Astrocyte (in vitro differentiated cells and primary cell): ENCODE results near the gene LRRN1.

Experiments
- EZH2 ChIP-seq: IDR thresholded peaks from 2 replicates; pipeline ENCODE4 v1.6.1; 2012; ENCODE audit warnings: mild to moderate bottlenecking, low read length, inconsistent platforms; ENCODE audit not compliant: insufficient read depth
- TF ChIP-seq, protein P1 (sequence below): IDR thresholded peaks from 2 replicates; pipeline ENCODE4 v1.5.1; 2011; ENCODE audit warnings: low read depth, mild to moderate bottlenecking, inconsistent platforms, low read length, moderate library complexity; ENCODE audit not compliant: insufficient read depth

DNA sequence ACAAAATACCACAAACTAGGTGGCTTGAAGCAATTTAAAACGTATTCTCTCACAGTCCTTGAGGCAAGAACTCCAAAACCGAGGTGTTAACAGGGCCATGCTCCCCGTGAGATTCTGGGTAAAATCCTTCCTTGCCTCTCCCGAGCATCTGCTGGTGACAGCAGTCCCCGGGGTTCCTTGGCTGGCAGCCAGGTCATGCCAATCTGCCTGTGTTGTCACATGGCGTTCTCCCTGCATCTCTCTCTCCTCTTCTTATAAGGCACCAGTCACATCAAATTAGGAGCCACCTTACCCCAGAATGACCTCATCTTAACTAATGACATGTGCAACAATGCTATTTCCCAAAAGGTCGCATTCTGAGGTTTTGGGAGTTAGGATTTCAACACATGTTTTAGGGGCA lies 26.3 kb upstream of the LRRN1 start:
- TF ChIP-seq, protein P1, sequence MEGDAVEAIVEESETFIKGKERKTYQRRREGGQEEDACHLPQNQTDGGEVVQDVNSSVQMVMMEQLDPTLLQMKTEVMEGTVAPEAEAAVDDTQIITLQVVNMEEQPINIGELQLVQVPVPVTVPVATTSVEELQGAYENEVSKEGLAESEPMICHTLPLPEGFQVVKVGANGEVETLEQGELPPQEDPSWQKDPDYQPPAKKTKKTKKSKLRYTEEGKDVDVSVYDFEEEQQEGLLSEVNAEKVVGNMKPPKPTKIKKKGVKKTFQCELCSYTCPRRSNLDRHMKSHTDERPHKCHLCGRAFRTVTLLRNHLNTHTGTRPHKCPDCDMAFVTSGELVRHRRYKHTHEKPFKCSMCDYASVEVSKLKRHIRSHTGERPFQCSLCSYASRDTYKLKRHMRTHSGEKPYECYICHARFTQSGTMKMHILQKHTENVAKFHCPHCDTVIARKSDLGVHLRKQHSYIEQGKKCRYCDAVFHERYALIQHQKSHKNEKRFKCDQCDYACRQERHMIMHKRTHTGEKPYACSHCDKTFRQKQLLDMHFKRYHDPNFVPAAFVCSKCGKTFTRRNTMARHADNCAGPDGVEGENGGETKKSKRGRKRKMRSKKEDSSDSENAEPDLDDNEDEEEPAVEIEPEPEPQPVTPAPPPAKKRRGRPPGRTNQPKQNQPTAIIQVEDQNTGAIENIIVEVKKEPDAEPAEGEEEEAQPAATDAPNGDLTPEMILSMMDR: no peak
- TF ChIP-seq EZH2: no peak
